ENCODE data around the gene SPACA6.

Gene SPACA6

DNA sequence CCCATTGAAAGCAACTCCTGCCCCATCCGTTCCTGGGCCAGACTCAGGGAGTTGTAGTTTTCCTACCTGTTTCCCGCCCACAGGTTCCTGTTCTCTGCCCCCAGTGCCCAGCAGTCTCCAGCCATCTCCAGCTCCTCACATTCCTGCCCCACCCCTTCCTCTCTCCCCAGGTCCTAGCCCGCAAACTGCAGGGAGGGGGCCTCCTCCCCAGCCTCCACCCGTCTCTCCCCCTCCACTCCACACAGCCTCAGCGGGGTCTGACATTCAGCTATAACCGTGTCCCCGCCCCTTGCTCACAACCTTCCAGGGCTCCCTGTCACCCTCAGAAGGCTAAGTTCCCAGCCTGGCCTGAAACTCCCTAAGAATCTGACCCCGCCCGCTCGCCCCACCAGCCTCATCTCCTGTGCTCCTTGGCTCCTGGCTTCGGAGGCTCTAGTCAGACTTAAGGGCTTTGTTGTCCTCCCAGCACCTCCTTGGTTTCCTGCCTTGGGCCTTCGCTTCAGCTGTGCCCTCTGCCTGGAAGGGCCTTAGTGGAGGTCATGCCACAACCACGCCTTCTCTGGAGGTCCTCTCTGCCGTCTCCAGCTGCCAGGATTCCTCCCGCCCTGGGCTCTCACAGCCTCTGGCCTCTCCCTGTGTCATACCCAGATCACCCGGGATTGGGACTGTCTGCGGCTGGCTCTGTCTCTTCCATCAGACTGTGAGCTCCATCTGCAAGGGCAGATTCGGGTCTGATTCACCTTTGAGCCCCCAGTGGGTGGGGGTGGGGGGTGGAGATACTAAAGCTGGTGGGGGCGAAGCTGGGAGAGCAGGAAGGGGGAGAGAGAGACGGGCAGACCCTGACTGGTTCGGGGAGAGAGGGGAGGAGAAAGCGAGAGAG, 5.1 kb upstream of the SPACA6 start:
- H3K4me3 ChIP-seq (ENCODE audit: low read depth, low read length) = peak overlapping the region; percentile 88
- DNase-seq (ENCODE audit: low read depth) = no peak

GRCh38 chr19:51688671-51689571, 4.2 kb upstream of the SPACA6 start:
- peak overlapping the region; percentile 88 for H3K4me3 ChIP-seq (ENCODE audit: low read depth, low read length)
- peak; percentile 93 for DNase-seq (ENCODE audit: low read depth)

DNA sequence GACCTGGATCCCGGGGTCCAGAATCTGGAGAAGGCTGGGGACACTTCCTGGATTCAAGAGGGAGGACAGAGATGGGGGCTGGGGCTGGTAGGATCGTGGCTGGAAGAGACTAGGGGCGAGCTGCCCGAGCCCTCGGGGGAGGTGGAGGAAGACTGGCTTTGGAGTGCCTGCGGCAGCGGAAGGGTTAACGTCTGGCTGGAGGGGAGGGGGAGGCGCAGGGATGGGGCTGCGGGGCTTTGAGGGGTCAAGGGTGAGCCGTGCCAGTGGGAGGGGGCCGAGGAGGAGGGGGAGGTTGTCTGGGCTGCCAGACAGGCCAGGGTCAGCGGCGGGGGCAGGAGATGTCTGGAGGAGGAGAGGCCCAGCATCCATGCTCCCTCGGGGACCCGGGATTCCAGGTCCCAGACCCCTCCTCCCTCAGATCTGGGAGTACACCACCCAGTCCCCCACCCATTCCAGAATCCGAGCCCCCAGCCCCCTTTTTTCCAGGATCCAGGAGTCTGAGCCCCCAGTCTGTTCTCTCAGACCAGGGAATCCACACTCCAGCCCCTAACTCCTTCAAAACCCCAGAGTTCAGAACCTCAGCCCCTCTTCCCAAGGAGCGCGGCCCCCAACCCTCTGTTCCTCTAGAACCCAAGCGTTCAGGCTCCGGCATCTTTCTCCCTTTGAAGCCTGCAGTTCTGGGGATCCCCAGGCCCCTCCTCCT, 3.2 kb upstream of the SPACA6 start:
- H3K4me3 ChIP-seq (ENCODE audit: low read depth, low read length) = peak overlapping the region; percentile 88
- DNase-seq (ENCODE audit: low read depth) = no peak

DNA sequence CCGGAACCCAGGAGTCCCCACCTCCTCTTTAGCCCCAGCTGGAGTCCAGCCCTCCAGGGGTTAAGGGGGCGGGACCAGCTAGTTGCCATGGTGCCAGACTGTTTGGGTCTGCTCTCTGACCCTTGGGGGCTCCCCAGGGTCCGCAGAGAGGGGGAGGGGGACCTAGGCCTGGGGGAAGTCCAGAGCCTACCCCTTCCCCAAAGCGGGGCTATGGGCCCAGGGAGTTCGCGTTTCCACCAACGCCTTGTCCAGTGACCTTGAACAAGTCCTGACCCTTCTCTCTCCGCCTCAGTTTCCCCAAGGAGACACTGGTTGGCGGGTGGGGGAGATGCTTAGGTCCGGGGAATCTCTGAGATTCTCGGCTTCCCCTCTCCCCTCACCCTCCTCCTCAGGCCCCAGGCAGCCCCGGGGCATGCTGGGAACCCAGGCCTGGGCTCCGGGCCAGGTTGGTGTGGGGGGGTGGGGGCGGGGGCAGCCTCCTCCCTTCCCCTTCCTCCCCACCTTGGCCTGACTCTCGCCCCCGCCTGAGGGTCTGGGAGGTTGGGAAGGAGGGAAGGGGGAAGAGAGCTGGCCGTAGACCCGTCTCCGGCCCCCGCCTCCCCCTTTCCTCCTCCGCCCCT, 2.6 kb upstream of the SPACA6 start:
- peak; percentile 56 for DNase-seq (ENCODE audit: low read depth)
- peak overlapping the region; percentile 88 for H3K4me3 ChIP-seq (ENCODE audit: low read depth, low read length)

- peak; percentile 37 for DNase-seq (ENCODE audit: low read depth)
- H3K4me3 ChIP-seq (ENCODE audit: low read depth, low read length) = peak overlapping the region; percentile 88
Measured at GRCh38 chr19:51691074-51691583, 2.0 kb upstream of the SPACA6 start.

GRCh38 chr19:51691584-51692428, 1.3 kb upstream of the SPACA6 start:
- DNase-seq (ENCODE audit: low read depth) = no peak
- H3K4me3 ChIP-seq (ENCODE audit: low read depth, low read length) = peak overlapping the region; percentile 88

DNA sequence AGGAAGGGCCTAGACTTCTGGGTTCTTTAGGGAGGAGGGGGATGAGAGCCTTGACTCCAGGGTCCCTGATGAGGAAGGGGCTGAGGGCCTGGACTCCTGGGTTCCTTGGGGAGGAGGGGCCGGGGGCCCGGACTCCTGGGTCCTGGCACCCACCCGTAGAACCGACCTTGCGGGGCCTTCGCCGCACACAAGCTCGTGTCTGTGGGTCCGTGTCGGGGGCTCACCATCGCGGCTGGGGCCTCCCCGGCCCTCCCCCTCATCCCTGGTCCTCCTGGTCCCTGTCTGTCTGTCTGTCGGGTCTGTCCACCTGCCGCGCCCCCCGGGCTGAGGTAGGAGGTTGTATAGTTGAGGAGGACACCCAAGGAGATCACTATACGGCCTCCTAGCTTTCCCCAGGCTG, 662 bp upstream of the SPACA6 start:
- peak overlapping the region; percentile 88 for H3K4me3 ChIP-seq (ENCODE audit: low read depth, low read length)
- no peak for DNase-seq (ENCODE audit: low read depth)

DNA sequence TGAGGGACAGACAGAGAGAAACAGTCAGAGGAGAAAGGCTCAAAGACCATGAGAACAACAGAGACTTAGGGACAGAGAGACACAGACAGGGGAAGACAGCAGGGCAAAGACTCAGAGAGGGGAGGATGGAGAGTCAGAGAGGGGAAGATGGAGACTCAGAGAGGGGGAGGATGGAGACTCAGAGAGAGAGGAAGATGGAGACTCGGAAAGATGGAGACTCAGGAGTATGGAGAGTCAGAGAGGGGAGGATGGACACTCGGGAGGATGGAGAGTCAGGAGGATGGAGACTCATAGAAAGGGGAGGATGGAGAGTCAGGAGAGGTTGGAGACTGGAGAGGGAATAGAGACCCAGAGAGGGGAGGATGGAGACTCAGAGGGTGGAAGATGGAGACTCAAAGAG, 689 bp downstream of the SPACA6 start:
- no peak for DNase-seq (ENCODE audit: low read depth)
- no peak overlapping the region for H3K4me3 ChIP-seq (ENCODE audit: low read depth, low read length)

GRCh38 chr19:51694318-51695085, 1.4 kb downstream of the SPACA6 start:
- no peak for DNase-seq (ENCODE audit: low read depth)

GRCh38 chr19:51695088-51695487, 2.0 kb downstream of the SPACA6 start:
- DNase-seq (ENCODE audit: low read depth) = no peak
- H3K4me3 ChIP-seq (ENCODE audit: low read depth, low read length) = no peak overlapping the region

More at GRCh38 chr19:51694318-51695085, 1.4 kb downstream of the SPACA6 start:
- no peak overlapping the region for H3K4me3 ChIP-seq (ENCODE audit: low read depth, low read length)

GRCh38 chr19:51695702-51696315, 2.7 kb downstream of the SPACA6 start:
- no peak overlapping the region for H3K4me3 ChIP-seq (ENCODE audit: low read depth, low read length)
- DNase-seq (ENCODE audit: low read depth) = no peak

GRCh38 chr19:51696606-51697005, 3.5 kb downstream of the SPACA6 start:
- no peak for DNase-seq (ENCODE audit: low read depth)
- no peak overlapping the region for H3K4me3 ChIP-seq (ENCODE audit: low read depth, low read length)

DNA sequence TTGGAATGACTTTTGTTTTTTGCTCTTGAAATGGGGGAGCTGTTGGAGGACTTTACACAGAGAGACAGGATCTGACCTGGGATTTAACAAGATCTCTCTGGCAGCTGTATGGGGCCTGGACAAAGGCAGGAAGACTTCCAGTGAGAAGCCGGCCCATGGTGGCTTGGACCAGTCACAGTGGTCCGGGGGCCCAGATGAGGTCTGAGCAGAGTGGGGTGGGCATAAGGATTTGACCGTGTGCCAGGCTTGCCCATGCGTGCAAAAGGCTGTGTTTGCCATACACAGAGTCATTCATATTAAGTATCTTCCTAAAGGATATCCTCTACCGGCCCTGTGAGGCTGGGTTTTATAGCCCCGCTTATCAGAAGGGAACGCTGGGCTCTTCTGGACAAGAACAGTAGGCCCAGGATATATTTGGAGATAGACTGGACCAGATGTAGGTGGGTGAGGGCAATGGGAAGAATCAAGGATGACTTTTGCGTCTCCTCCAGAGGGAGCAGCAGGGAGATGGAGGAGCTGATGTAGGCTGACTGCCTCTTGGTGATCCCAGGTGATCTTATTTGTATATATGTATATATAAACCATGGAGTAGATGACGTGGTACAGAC, 4.1 kb downstream of the SPACA6 start:
- H3K4me3 ChIP-seq (ENCODE audit: low read depth, low read length) = no peak overlapping the region
- DNase-seq (ENCODE audit: low read depth) = no peak

GRCh38 chr19:51698296-51698695, 5.2 kb downstream of the SPACA6 start:
- H3K4me3 ChIP-seq (ENCODE audit: low read depth, low read length) = no peak overlapping the region
- no peak for DNase-seq (ENCODE audit: low read depth)

DNA sequence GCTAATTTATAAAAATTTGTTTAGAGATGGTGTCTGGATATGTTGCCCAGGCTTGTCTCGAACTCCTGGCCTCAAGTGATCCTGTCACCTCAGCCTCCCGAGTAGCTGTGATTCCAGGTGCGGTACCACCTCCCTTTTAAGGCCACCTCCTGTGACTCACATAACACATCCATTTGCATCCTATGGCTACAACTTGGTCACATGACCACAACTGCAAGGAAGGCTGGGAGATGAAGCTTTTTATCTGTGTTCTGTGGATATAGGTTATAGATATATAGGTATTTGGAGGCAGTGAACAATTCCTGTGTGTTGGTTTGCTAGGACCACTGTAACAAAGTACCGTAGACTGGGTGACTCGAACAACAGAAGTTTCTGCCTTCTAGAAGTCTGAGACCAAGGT, 6.0 kb downstream of the SPACA6 start:
- DNase-seq (ENCODE audit: low read depth) = no peak
- H3K4me3 ChIP-seq (ENCODE audit: low read depth, low read length) = no peak overlapping the region

DNA sequence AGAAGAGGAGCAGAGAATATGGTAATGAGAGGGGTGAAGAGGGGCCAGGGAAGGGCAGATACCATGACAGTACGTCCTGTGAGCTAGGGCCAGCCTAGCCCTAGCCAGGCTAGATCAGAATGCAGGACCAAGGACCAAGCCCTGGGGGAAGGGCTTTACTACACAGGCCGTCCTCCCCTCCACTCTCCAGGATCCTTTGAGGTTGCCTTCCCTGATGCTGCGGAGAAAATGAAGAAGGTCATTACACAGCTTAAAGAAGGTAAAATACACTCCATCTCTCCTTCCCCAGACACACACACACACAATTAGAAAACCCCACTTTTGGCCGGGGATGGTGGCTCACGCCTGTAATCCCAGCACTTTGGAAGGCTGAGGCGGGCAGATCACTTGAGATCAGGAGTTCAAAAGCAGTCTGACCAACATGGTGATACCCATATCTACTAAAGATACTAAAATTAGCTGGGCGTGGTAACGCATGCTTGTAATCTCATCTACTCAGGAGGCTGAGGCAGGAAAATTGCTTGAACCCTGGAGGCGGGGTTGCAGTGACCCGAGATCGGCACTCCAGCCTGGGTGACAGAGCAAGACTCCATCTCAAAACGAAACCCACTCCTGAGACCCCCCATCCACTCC, 8.5 kb downstream of the SPACA6 start:
- no peak for DNase-seq (ENCODE audit: low read depth)
- H3K4me3 ChIP-seq (ENCODE audit: low read depth, low read length) = no peak overlapping the region

Measured in skeletal muscle cell (primary cell).